Activated CD8-positive, alpha-beta memory T cell treated with anti-CD3 and anti-CD28 coated beads, Interleukin-2, amount 10 ng/mL, durations not matched to agents 7 days and 5 days (primary cell): ENCODE data around the gene TPP1. TPM values are rescaled to one million over a fixed set of nuclear protein-coding genes. Genes with fewer than 3 reads are reported as not detected.
A peak's percentile ranks its signal among the peaks of the same experiment; 100 is the strongest.

Source experiments
- ATAC-seq: fragments of 150-1000 bp; cut with Tn5 transposase; one replicate; pipeline ENCODE4 v1.10.0; 2021; ENCODE audit warnings: moderate library complexity
- CTCF ChIA-PET: fragments of 350-600 bp; sonication (Branson Sonifier 250); formaldehyde crosslinking; loops from one replicate; lab custom pipeline; 2021; ENCODE audit warnings: antibody characterized with exemption; lab: Charles Lee
- DNase-seq: peaks from one replicate; pipeline ENCODE4 v3.0.0-alpha.2; 2020
- H3K27ac Mint-ChIP-seq: one replicate; pipeline ENCODE4 v1.8.0; 2021; ENCODE audit warnings: mild to moderate bottlenecking, mixed read lengths
- H3K27me3 Mint-ChIP-seq: one replicate; pipeline ENCODE4 v1.8.0; 2021; ENCODE audit warnings: mixed read lengths
- H3K36me3 Mint-ChIP-seq: one replicate; pipeline ENCODE4 v1.8.0; 2021; ENCODE audit warnings: mild to moderate bottlenecking, mixed read lengths
- H3K4me1 Mint-ChIP-seq: one replicate; pipeline ENCODE4 v1.8.0; 2021; ENCODE audit warnings: mixed read lengths
- H3K4me3 Mint-ChIP-seq: one replicate; pipeline ENCODE4 v1.8.0; 2021; ENCODE audit warnings: mild to moderate bottlenecking, moderate library complexity, mixed read lengths
- H3K9me3 Mint-ChIP-seq: one replicate; pipeline ENCODE4 v1.8.0; 2022; ENCODE audit warnings: low read depth, mixed read lengths
- total RNA-seq, 2 experiments: library from RNA; stranded (reverse); gene quantifications; one replicate each; pipeline ENCODE4 v1.2.3, GENCODE V29; 2021

TPP1 gene
- total RNA-seq, 2 experiments from 2014 or later = 76.8 to 79.3 TPM

- H3K4me1 Mint-ChIP-seq = peaks cover 1% of the 10 kb centered on the region
- H3K4me3 Mint-ChIP-seq = no peak overlapping the region
- H3K27me3 Mint-ChIP-seq = peaks cover 16% of the 10 kb centered on the region
- ATAC-seq = peak; percentile 44
- H3K27ac Mint-ChIP-seq = no peak overlapping the region
- no peaks in the 10 kb centered on the region for H3K9me3 Mint-ChIP-seq
- H3K36me3 Mint-ChIP-seq = peaks cover 1% of the 10 kb centered on the region
- CTCF ChIA-PET = no interaction called here
- no peak for DNase-seq
These were observed 36.0 kb upstream of the TPP1 start for GRCh38 chr11:6655020-6655789.

- Mint-ChIP-seq H3K4me1 (peaks cover 1% of the 10 kb centered on the region), H3K9me3 (no peaks in the 10 kb centered on the region), H3K27ac (no peak overlapping the region), H3K36me3 (peaks cover 1% of the 10 kb centered on the region), H3K27me3 (peaks cover 16% of the 10 kb centered on the region), H3K4me3 (no peak overlapping the region)
- ATAC-seq (no peak), DNase-seq (no peak)
- CTCF ChIA-PET = interaction anchor here (0.6 to 1.4 kb wide), 4 partner anchors 29 to 84 kb away, joined by 3 to 5 read pairs (median 4); partner anchors contain the start of genes MRPL17, TAF10 and TPP1
These were observed 35.2 kb upstream of the TPP1 start for GRCh38 chr11:6654281-6655019.

- Mint-ChIP-seq H3K4me3 (no peak overlapping the region), H3K9me3 (no peaks in the 10 kb centered on the region), H3K4me1 (peaks cover 1% of the 10 kb centered on the region), H3K27ac (no peak overlapping the region), H3K36me3 (peaks cover 1% of the 10 kb centered on the region), H3K27me3 (peaks cover 16% of the 10 kb centered on the region)
- ATAC-seq (no peak), DNase-seq (no peak)
- CTCF ChIA-PET = interaction anchor here (0.6 to 1.4 kb wide), 5 partner anchors 15 to 85 kb away, joined by 3 to 5 read pairs (median 3); partner anchors contain the start of genes MRPL17, TAF10 and TPP1
These were observed 34.4 kb upstream of the TPP1 start for GRCh38 chr11:6653656-6654055.

GRCh38 chr11:6653097-6653496 is 33.9 kb upstream of the TPP1 start:
- peaks cover 1% of the 10 kb centered on the region for H3K36me3 Mint-ChIP-seq
- no peak for DNase-seq
- CTCF ChIA-PET = interaction anchor here (0.9 to 1.1 kb wide), 2 partner anchors 15 to 85 kb away, joined by 3 read pairs; no protein-coding TSS in a partner anchor
- H3K4me1 Mint-ChIP-seq = peaks cover 1% of the 10 kb centered on the region
- no peak overlapping the region for H3K27ac Mint-ChIP-seq
- no peak overlapping the region for H3K4me3 Mint-ChIP-seq
- no peaks in the 10 kb centered on the region for H3K9me3 Mint-ChIP-seq
- peaks cover 16% of the 10 kb centered on the region for H3K27me3 Mint-ChIP-seq
- ATAC-seq = no peak

- H3K4me3 Mint-ChIP-seq = no peak overlapping the region
- peaks cover 1% of the 10 kb centered on the region for H3K36me3 Mint-ChIP-seq
- no peak overlapping the region for H3K27ac Mint-ChIP-seq
- peaks cover 14% of the 10 kb centered on the region for H3K27me3 Mint-ChIP-seq
- H3K4me1 Mint-ChIP-seq = peaks cover 1% of the 10 kb centered on the region
- H3K9me3 Mint-ChIP-seq = no peaks in the 10 kb centered on the region
- no peak for ATAC-seq
- CTCF ChIA-PET = interaction anchor here (1.2 kb wide), 1 partner anchor 31 kb away, joined by 3 read pairs; no protein-coding TSS in a partner anchor
- no peak for DNase-seq
These were observed 33.0 kb upstream of the TPP1 start for GRCh38 chr11:6652182-6652581.

GRCh38 chr11:6650980-6651379 is 31.8 kb upstream of the TPP1 start:
- Mint-ChIP-seq H3K36me3 (no peaks in the 10 kb centered on the region), H3K27me3 (peaks cover 2% of the 10 kb centered on the region), H3K4me1 (peaks cover 1% of the 10 kb centered on the region), H3K27ac (no peak overlapping the region), H3K9me3 (no peaks in the 10 kb centered on the region), H3K4me3 (no peak overlapping the region)
- CTCF ChIA-PET = interaction anchor here (1.3 to 2.9 kb wide), 3 partner anchors 9 to 46 kb away, joined by 3 to 7 read pairs (median 5); partner anchors contain the start of gene TAF10
- ATAC-seq = peak; percentile 18
- no peak for DNase-seq

GRCh38 chr11:6650104-6650503 is 30.9 kb upstream of the TPP1 start:
- H3K36me3 Mint-ChIP-seq = no peaks in the 10 kb centered on the region
- ATAC-seq = no peak
- CTCF ChIA-PET = interaction anchor here (0.8 to 2.9 kb wide), 8 partner anchors 8 to 45 kb away, joined by 3 to 7 read pairs (median 4); partner anchors contain the start of genes MRPL17, TAF10 and TPP1
- DNase-seq = no peak
- no peak overlapping the region for H3K27ac Mint-ChIP-seq
- no peaks in the 10 kb centered on the region for H3K4me1 Mint-ChIP-seq
- H3K27me3 Mint-ChIP-seq = no peaks in the 10 kb centered on the region
- H3K9me3 Mint-ChIP-seq = no peaks in the 10 kb centered on the region
- no peak overlapping the region for H3K4me3 Mint-ChIP-seq

GRCh38 chr11:6648501-6648900 is 29.3 kb upstream of the TPP1 start:
- no peaks in the 10 kb centered on the region for H3K9me3 Mint-ChIP-seq
- H3K27ac Mint-ChIP-seq = no peak overlapping the region
- no peaks in the 10 kb centered on the region for H3K27me3 Mint-ChIP-seq
- H3K36me3 Mint-ChIP-seq = no peaks in the 10 kb centered on the region
- ATAC-seq (no peak), DNase-seq (no peak)
- no peak overlapping the region for H3K4me3 Mint-ChIP-seq
- H3K4me1 Mint-ChIP-seq = no peaks in the 10 kb centered on the region
- CTCF ChIA-PET = interaction anchor here (0.8 to 2.9 kb wide), 4 partner anchors 35 to 92 kb away, joined by 3 to 7 read pairs (median 4); partner anchors contain the start of genes MRPL17 and TAF10

GRCh38 chr11:6647836-6648235 is 28.6 kb upstream of the TPP1 start:
- no peak overlapping the region for H3K27ac Mint-ChIP-seq

GRCh38 chr11:6646918-6647679 is 27.9 kb upstream of the TPP1 start:
- Mint-ChIP-seq H3K27ac (no peak overlapping the region), H3K27me3 (no peaks in the 10 kb centered on the region), H3K36me3 (no peaks in the 10 kb centered on the region), H3K4me3 (no peak overlapping the region), H3K4me1 (no peaks in the 10 kb centered on the region), H3K9me3 (no peaks in the 10 kb centered on the region)
- CTCF ChIA-PET = interaction anchor here (1.0 to 2.2 kb wide), 2 partner anchors 21 to 36 kb away, joined by 3 to 8 read pairs; partner anchors contain the start of gene MRPL17
- DNase-seq (no peak), ATAC-seq (peak; percentile 61)

More at GRCh38 chr11:6647836-6648235, 28.6 kb upstream of the TPP1 start:
- Mint-ChIP-seq H3K4me1 (no peaks in the 10 kb centered on the region), H3K36me3 (no peaks in the 10 kb centered on the region), H3K27me3 (no peaks in the 10 kb centered on the region), H3K4me3 (no peak overlapping the region), H3K9me3 (no peaks in the 10 kb centered on the region)
- ATAC-seq (no peak), DNase-seq (no peak)
- CTCF ChIA-PET = interaction anchor here (0.8 to 2.2 kb wide), 3 partner anchors 20 to 93 kb away, joined by 3 to 8 read pairs (median 4); partner anchors contain the start of gene MRPL17

- no peak for DNase-seq
- Mint-ChIP-seq H3K4me1 (no peaks in the 10 kb centered on the region), H3K4me3 (no peak overlapping the region), H3K27me3 (no peaks in the 10 kb centered on the region), H3K36me3 (no peaks in the 10 kb centered on the region), H3K9me3 (no peaks in the 10 kb centered on the region), H3K27ac (no peak overlapping the region)
- peak; percentile 7 for ATAC-seq
- CTCF ChIA-PET = interaction anchor here (2.2 kb wide), 1 partner anchor 21 kb away, joined by 8 read pairs; no protein-coding TSS in a partner anchor
These were observed 27.3 kb upstream of the TPP1 start for GRCh38 chr11:6646576-6646917.

GRCh38 chr11:6646071-6646470 is 26.8 kb upstream of the TPP1 start:
- CTCF ChIA-PET = interaction anchor here (2.2 kb wide), 1 partner anchor 22 kb away, joined by 8 read pairs; no protein-coding TSS in a partner anchor
- DNase-seq (no peak), ATAC-seq (no peak)
- no peaks in the 10 kb centered on the region for H3K36me3 Mint-ChIP-seq
- peak overlapping the region; percentile 6 for H3K27ac Mint-ChIP-seq
- H3K4me3 Mint-ChIP-seq = no peak overlapping the region
- H3K4me1 Mint-ChIP-seq = no peaks in the 10 kb centered on the region
- H3K9me3 Mint-ChIP-seq = no peaks in the 10 kb centered on the region
- H3K27me3 Mint-ChIP-seq = no peaks in the 10 kb centered on the region
